H7 (cell line): Measurements from ENCODE around the gene SLC35E1. TPM values are rescaled to one million over a fixed set of nuclear protein-coding genes. Genes with fewer than 3 reads are reported as not detected.
"Not testable (repeated sequence)": the region's sequence is repeated elsewhere in the genome, so short reads cannot be mapped to it uniquely, and the experiment has no call there.

Source experiments
- DNase-seq: peaks from one replicate; pipeline ENCODE4 v3.0.0; 2012
- H3K27me3 ChIP-seq: 2 replicates; pipeline ENCODE4 v1.6.0; 2011; ENCODE audit warnings: mild to moderate bottlenecking, low read length; ENCODE audit not compliant: control insufficient read depth, insufficient read depth
- H3K36me3 ChIP-seq: replicated peaks from 2 replicates; pipeline ENCODE4 v1.5.1; 2011; ENCODE audit warnings: low read length; ENCODE audit not compliant: control insufficient read depth, insufficient read depth
- H3K4me3 ChIP-seq: 2 replicates; pipeline ENCODE4 v1.5.1; 2011; ENCODE audit warnings: low read depth, mild to moderate bottlenecking, control low read depth, low read length, moderate library complexity; ENCODE audit not compliant: insufficient read depth
- total RNA-seq: library from RNA; depleted of rRNA; stranded (reverse); fragments of >200 nt; shearing (Covaris generic); gene quantifications from 2 replicates; pipeline ENCODE4 v1.2.3, GENCODE V29; 2014

SLC35E1 gene
- total RNA-seq, 1 experiment from 2014 or later = 14.7 TPM

DNA sequence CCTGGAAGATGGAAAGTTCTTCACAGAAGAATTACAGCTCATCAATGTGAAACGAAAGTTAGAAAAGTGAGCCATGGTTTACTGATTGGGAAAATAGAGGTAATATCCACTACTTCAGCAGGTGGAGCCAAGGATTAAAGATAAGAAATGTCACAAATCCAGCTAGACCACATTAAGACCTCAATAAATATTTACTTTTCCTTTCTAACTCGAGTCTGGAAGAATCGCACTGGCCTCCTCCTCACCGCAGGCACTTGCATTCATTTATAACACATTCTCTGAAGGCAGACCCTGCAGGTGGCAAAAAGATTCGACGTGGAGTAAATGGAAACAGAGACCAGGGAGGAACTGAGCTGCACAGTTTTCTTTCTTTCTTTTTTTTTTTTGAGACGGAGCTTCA, 7.4 kb downstream of the SLC35E1 start:
- Histone ChIP-seq H3K27me3 (no peaks in the 10 kb centered on the region), H3K36me3 (peaks cover 13% of the 10 kb centered on the region), H3K4me3 (no peak overlapping the region)
- DNase-seq = no peak

DNA sequence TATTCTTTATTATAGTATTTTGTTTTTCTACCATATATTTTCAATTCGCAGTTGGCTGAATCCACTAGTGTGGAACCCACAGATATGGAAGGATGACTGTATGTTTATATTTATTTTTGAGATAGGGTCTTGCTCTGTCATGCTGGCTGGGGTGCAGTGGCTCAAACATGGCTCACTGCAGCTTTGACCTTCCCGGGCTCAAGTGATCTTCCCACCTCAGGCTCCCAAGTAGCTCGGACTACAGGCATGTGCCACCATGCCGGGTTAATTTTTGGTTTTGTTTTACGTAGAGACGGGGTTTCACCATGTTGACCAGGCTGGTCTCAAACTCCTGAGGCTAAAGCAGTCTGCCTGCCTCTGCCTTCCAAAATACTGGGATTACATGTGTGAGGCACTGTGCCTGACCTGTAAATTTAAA, 9.6 kb downstream of the SLC35E1 start:
- Histone ChIP-seq H3K4me3 (no peak overlapping the region), H3K36me3 (peaks cover 8% of the 10 kb centered on the region), H3K27me3 (no peaks in the 10 kb centered on the region)
- no peak for DNase-seq

DNA sequence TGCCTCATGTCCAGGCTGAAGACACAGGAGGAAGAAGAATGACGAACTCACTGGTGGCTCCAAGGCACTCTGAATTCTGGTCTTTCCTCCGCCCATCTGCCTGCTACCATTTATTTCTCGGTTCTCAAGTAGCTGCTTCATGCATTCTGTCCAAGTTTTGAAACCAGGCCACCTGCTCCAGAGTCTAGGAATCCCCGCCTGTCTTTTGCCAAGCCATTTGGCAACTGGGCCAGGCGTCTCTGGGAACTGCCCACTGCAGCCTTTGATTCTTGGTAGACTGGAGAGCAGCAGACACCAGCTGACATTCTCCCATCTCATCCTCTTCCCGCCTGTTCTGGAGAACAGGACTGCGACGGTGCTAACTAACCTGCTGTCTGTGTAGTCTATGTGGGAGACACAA, 10.8 kb downstream of the SLC35E1 start:
- Histone ChIP-seq H3K4me3 (no peak overlapping the region), H3K27me3 (no peaks in the 10 kb centered on the region), H3K36me3 (peaks cover 6% of the 10 kb centered on the region)
- DNase-seq = no peak

DNA sequence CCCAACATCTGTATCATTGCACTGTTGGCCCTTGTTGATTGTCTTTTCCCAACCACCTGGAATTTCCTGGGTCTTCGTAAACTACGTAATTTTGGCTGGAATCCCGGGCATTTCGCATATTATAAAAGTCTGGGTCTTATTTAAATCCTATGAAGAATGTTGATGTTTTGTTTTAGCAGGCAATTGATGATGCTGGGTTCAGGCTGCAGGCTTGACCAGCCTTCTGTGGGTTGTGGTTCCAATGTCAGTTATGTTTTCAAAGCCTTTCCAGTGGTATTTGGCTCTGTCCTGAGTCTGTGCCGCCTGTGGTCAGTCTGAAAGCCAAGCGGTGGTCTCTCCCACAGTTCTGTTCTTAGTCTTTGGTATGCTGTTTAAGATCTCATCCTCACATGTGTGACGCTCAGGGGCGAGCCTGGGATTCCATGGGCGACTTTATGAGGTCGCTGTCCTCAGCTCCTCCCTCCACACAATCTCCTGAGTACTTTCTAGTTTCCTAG, 12.4 kb downstream of the SLC35E1 start:
- no peaks in the 10 kb centered on the region for H3K27me3 ChIP-seq
- peaks cover 8% of the 10 kb centered on the region for H3K36me3 ChIP-seq
- no peak overlapping the region for H3K4me3 ChIP-seq
- no peak for DNase-seq

DNA sequence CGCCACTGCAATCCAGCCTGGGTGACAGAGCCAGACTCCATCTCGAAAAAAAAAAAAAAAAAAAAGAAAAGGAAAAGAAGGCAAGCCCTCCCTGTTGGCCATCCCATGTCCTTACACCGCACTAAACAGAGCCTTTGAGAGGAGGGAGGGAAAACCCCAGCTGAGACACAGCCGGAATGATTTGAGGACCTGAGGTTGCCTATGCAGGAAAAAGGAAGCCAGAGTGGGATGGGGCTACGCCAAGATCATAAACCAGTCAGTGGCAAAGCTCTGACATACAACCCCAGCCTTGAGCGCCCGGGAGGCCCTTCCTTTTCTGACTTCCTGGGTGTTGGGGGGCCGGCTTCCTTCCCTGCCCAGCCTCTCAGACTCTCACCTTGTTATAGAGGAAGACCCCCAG, 17.4 kb downstream of the SLC35E1 start:
- no peaks in the 10 kb centered on the region for H3K27me3 ChIP-seq

DNA sequence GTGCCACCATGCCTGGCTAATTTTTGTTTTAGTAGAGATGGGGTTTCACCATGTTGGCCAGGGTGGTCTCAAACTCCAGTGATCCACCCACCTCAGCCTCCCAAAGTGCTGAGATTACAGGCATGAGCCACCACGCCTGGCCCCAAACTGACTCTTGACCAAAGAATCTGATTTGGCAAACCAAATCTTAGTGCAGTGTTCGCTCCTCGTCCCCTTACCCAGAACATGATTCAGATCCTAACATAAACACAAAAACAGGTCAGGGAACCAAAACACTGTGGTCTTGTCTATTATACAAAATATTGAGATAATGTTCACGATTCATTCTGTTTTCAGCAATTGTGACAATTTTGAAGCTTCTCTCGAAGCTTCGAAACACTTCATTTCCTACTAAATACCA, 20.3 kb downstream of the SLC35E1 start:
- not testable (repeated sequence) for H3K27me3 ChIP-seq, H3K4me3 ChIP-seq, DNase-seq
- H3K36me3 ChIP-seq = peaks cover 14% of the 10 kb centered on the region

More for the DNA sequence above, 17.4 kb downstream of the SLC35E1 start:
- no peak overlapping the region for H3K4me3 ChIP-seq
- H3K36me3 ChIP-seq = peaks cover 14% of the 10 kb centered on the region
- DNase-seq = peak; percentile 26

DNA sequence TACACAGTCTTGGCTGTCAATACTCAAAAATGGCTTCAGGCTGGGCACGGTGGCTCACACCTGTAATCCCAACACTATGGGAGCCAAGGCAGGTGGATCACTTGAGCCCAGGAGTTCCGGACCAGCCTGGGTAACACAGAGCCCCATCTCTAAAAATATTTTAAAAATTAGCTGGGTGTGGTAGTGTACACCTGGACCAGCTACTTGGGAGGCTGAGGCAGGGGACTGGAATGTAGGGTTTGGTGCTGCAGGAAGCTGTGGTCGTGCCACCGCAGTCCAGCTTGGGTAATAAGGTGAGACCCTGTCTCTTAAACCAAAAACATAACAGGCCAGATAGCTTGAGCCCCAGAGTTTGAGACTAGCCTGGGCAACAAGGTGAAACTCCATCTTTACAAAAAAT, 23.3 kb downstream of the SLC35E1 start:
- peaks cover 8% of the 10 kb centered on the region for H3K36me3 ChIP-seq
- no peaks in the 10 kb centered on the region for H3K27me3 ChIP-seq
- no peak for DNase-seq
- no peak overlapping the region for H3K4me3 ChIP-seq

DNA sequence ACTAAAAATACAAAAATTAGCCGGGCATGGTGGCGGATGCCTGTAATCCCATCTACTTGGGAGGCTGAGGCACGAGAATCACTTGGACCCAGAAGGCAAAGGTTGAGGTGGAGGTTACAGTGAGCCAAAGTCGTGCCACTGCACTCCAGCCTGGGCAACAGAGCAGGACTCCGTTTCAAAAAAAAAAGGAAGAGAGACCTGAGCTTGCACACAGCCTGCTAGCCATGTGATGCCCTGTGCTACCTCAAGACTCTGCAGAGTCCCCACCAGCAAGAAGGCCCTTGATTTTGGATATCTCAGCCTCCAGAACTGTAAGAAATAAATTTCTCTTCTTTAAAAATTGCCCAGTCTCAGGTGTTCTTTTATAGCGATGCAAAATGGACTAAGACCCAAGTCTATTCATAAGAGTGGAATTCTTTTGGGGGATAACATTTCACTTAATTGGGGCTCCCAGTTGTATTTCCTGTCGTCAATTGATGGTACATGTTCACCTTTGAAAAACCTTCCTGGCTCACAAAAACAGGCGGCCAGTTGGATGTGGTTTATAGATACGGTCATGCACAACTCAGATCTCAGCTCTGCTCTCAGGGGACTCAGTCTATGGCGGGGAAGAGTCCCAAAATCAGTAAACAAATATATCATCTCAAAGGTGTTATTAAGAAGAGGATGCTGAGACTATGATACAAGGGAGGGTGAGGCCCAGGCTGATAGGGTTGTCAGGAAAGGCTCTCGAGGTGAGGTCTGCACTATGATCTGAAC, 27.6 kb downstream of the SLC35E1 start:
- DNase-seq = no peak
- H3K4me3 ChIP-seq = no peak overlapping the region
- no peaks in the 10 kb centered on the region for H3K27me3 ChIP-seq
- peaks cover 5% of the 10 kb centered on the region for H3K36me3 ChIP-seq

DNA sequence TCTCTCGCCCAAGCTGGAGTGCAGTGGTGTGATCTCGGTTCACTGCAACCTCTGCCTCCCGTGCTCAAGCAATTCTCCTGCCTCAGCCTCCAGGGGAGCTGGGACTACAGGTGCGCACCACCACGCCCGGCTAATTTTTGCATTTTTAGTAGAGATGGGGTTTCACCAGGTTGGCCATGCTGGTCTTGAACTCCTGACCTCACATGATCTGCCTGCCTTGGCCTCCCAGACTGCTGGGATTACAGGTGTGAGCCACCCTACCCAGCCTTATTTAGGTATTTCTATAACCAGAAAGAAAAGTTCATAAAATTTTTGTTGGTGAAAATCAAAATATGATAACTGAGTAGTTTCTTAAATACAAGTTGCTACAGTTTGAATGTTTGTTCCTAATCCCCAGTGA, 28.5 kb downstream of the SLC35E1 start:
- not testable (repeated sequence) for H3K27me3 ChIP-seq, H3K36me3 ChIP-seq, H3K4me3 ChIP-seq, DNase-seq

DNA sequence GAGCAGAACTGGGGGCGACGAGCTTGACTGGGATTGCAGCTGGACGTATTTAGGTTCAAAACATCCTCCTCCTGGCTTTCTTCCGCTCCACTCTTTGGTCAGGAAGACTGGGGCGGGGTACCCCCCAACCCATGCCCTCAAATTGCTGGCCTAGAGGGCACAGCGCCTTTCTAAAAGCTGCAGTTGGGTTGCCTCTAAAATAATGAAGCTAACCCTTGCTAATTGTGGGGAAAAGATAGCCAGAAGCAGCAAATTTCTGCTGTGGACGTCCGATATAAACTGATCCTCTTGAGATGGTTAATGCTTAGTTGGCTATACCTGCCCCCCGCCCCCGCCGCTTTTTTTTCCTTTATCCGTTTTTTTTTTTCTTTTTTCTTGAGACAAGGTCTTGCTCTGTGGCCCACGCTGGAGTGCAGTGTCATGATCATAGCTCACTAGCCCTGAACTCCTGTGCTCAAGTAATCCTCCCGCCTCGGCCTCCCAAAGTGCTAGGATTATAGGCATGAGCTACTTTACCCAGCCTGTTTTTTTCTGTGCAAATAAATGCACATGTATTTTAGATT, 29.2 kb downstream of the SLC35E1 start:
- H3K27me3 ChIP-seq = no peaks in the 10 kb centered on the region
- H3K36me3 ChIP-seq = peaks cover 7% of the 10 kb centered on the region
- H3K4me3 ChIP-seq = peak overlapping the region; percentile 97
- no peak for DNase-seq

DNA sequence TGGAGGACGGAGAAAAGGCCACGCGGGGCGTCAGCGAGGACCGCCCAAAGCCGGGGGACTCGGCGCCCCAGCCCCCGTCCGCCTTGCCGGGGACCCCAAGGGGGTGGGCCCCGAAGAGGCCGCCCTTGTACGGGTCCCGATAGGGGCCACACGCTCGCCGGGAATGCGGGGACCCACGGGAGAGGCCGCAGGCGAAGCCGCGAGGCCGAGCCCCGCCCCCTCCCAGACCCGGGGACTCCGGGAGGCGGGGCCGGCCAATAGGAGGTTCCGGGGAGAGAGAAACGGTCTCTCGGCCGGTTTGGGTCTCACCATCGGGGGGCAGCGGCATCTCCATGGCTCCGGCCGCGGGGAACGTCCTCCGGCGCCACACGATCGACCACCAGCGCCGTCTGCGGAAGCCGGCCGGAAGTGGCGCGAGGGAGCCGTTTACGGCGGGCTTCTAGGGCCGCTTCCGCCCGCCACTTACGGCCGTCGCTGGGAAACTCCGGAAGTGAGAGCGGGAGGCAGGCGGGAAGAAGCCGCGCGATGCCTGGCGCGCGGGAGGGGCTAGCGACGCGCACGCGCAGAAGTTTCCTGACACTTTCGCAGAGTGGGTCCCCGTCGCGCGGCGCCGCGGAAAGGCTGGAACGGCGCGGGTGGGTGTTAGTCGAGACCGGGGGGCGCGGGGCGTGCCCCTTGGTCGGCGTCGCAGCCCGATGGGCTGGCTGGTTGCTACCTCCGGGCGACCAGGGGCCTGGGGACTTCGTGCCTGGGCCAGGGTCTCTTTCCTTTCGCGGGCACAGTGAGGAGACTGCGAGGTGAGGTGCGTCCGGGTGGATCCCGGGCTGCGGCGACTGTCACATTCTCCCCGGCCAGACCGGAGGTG, 29.9 kb downstream of the SLC35E1 start, which contains the start of gene CHERP:
TSS of gene CHERP (minus strand) at position 393 of the 865 bp plus-strand sequence. CDS start at position 334, 59 bp downstream.
- Histone ChIP-seq H3K27me3 (no peaks in the 10 kb centered on the region), H3K36me3 (peaks cover 13% of the 10 kb centered on the region), H3K4me3 (peak within 1 kb of the TSS; percentile 97)
- DNase-seq = peak; percentile 98

DNA sequence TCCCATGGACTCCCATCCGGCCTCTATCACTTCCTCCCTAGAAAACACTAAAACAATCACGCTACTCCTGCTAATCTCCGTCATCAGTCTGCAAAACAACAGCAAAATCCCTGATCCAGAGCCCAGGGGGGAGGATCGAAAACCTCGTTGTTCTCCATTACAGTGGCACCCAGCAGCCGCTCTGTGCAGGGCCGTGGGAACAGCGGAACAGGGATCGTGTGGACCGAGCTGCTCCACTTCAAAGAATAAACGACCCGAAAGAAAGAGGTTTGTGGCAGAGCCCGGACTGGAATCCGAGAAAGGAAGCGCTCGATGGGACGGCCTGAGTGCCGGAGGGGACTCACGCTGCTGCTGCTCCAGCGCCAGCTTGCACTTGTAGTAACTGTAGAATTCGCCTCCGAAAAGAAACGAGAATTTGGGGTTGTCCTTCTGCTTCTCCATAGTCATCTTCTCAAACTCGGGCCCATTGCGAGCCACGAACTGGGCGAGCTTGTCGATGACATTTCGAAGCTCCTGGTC, 30.6 kb downstream of the SLC35E1 start:
- peaks cover 13% of the 10 kb centered on the region for H3K36me3 ChIP-seq
- H3K4me3 ChIP-seq = peak overlapping the region; percentile 97
- no peaks in the 10 kb centered on the region for H3K27me3 ChIP-seq
- DNase-seq = peak; percentile 51

DNA sequence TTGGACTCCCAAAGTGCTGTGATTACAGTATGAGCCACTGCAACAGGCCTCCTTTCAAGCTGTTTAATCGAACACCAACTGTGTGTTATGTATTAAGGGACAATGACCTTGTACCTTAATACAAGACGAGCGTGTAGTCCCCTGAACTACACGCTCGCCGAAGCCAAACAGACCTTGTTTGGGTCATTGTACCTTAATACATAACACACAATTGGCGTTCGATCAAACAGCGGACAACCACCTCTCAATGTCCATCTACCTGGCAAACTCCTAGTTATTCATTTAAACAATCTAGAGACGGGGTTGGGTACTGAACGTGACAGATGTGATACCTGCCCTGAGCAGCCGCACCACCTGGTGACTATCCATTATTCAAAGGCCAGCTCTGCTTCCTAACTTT, 31.3 kb downstream of the SLC35E1 start:
- peaks cover 13% of the 10 kb centered on the region for H3K36me3 ChIP-seq

DNA sequence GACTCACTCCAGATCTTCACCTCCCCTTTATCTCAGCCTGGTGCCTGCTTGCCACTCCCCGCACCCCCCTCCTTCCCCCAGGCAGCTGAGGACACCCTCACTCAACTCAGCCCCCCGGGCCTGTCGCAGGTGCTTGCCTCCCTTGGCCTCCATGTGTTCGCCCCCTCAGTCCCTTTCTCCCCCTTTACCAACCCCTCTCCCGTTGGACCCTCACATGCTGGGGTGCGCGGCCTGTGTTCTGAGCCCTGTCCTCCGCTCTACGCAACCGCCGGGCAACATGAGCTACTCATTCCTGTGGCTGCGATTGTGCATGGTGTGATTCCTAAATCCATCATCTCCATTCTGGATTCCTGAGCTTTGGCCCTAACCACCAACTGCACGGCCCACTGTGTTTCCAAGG, 35.1 kb downstream of the SLC35E1 start:
- DNase-seq = no peak
- H3K36me3 ChIP-seq = peaks cover 32% of the 10 kb centered on the region
- no peaks in the 10 kb centered on the region for H3K27me3 ChIP-seq
- no peak overlapping the region for H3K4me3 ChIP-seq

More for the DNA sequence above, 31.3 kb downstream of the SLC35E1 start:
- Histone ChIP-seq H3K27me3 (no peaks in the 10 kb centered on the region), H3K4me3 (no peak overlapping the region)
- DNase-seq = peak; percentile 22
